Panc1 (cell line): Measurements from ENCODE around the gene HDHD3. TPM values are rescaled to one million over a fixed set of nuclear protein-coding genes. Genes with fewer than 3 reads are reported as not detected.

Experiments used
- ATAC-seq: fragments of 200-7000 bp; cut with Tn5 transposase; 2 replicates; pipeline ENCODE4 v1.9.1; 2020; ENCODE audit warnings: mild to moderate bottlenecking, moderate library complexity
- BruUV-seq: library from RNA; stranded (reverse); fragments of 400-500 nt; replicated peaks from 2 replicates; lab custom pipeline; 2021; lab: Mats Ljungman, UMichigan
- CTCF ChIA-PET: fragments of 300-600 bp; sonication (Branson Sonifier 250); formaldehyde crosslinking; loops from one replicate; lab custom pipeline; 2022; ENCODE audit warnings: antibody characterized with exemption; lab: Charles Lee
- POLR2A ChIA-PET: fragments of 300-600 bp; sonication (Branson Sonifier 250); formaldehyde crosslinking; loops from one replicate; lab custom pipeline; 2022; ENCODE audit warnings: antibody characterized with exemption; lab: Charles Lee
- DNase-seq: peaks from one replicate; pipeline ENCODE4 v3.0.0-alpha.2; 2010; ENCODE audit warnings: low read depth, low spot score
- H3K27ac ChIP-seq: 2 replicates; pipeline ENCODE4 v1.5.1; 2011; ENCODE audit warnings: mild to moderate bottlenecking, low read length, inconsistent platforms
- H3K27me3 ChIP-seq: fragments of 200-500 bp; sonication (Bioruptor generic); 2 replicates; pipeline ENCODE4 v1.6.0; 2014; ENCODE audit warnings: low read length, inconsistent platforms; ENCODE audit not compliant: control insufficient read depth, insufficient read depth
- H3K36me3 ChIP-seq: fragments of 200-500 bp; sonication (Bioruptor generic); 2 replicates; pipeline ENCODE4 v1.5.1; 2014; ENCODE audit warnings: inconsistent platforms, mild to moderate bottlenecking, low read length, moderate library complexity; ENCODE audit not compliant: control insufficient read depth, insufficient read depth
- H3K4me1 ChIP-seq: 2 replicates; pipeline ENCODE4 v1.5.1; 2011; ENCODE audit warnings: inconsistent platforms, mild to moderate bottlenecking, low read length, moderate library complexity; ENCODE audit not compliant: control insufficient read depth, insufficient read depth
- H3K4me3 ChIP-seq, 2 experiments: 2 replicates each; pipeline ENCODE4 v1.5.1; 2011 to 2012; ENCODE audit warnings: low read depth in 2 of 2, low read length in 2 of 2, mild to moderate bottlenecking in 2 of 2, inconsistent platforms in 1 of 2, moderate library complexity in 1 of 2
- H3K9me3 ChIP-seq: fragments of 200-500 bp; sonication (Bioruptor generic); 2 replicates; pipeline ENCODE4 v1.5.1; 2014; ENCODE audit warnings: low read depth, mild to moderate bottlenecking, inconsistent platforms, low read length, moderate library complexity; ENCODE audit not compliant: control insufficient read depth, insufficient read depth
- POLR2AphosphoS5 ChIP-seq: IDR thresholded peaks from 2 replicates; pipeline ENCODE4 v1.6.1; 2012; ENCODE audit warnings: mild to moderate bottlenecking, low read depth, low read length, moderate library complexity
- SIN3A ChIP-seq: IDR thresholded peaks from 2 replicates; pipeline ENCODE4 v1.6.1; 2012; ENCODE audit warnings: low read depth, mild to moderate bottlenecking, low read length, moderate library complexity, borderline replicate concordance; ENCODE audit not compliant: insufficient read depth
- TCF7L2 ChIP-seq: IDR thresholded peaks from 2 replicates; pipeline ENCODE4 v1.6.1; 2011; ENCODE audit warnings: mild to moderate bottlenecking, low read depth, low read length, inconsistent platforms
- in situ Hi-C: cut with HindIII; loops from 2 replicates; pipeline ENCODE4 v1.10.0; 2016; ENCODE audit warnings: low sequenced_read_pairs, low pct_unique_long_range_greater_than_20kb
- intact Hi-C: fragments of 100-400 bp; cut with micrococcal nuclease; formaldehyde crosslinking; loops from one replicate; pipeline ENCODE4 v1.10.0; 2022; ENCODE audit not compliant: unreplicated experiment
- total RNA-seq: library from RNA; stranded (reverse); gene quantifications from one replicate; pipeline ENCODE4 v1.2.1, GENCODE V29; 2021; ENCODE audit not compliant: unreplicated experiment
- TF ChIP-seq, protein P1 (sequence below): fragments of 450-650 bp; IDR thresholded peaks from 2 replicates; pipeline ENCODE4 v1.5.1; 2017; ENCODE audit warnings: mild to moderate bottlenecking
- TF ChIP-seq, protein P2 (sequence below), 2 experiments: IDR thresholded peaks; 2 replicates each; pipeline ENCODE4 v1.6.1; 2011 to 2012; ENCODE audit warnings: low read depth in 2 of 2, control low read depth in 1 of 2, low read length in 1 of 2, mild to moderate bottlenecking in 1 of 2, moderate library complexity in 1 of 2; ENCODE audit not compliant: insufficient read depth in 1 of 2

Gene HDHD3
- total RNA-seq, 1 experiment from 2014 or later: 14.5 TPM

DNA sequence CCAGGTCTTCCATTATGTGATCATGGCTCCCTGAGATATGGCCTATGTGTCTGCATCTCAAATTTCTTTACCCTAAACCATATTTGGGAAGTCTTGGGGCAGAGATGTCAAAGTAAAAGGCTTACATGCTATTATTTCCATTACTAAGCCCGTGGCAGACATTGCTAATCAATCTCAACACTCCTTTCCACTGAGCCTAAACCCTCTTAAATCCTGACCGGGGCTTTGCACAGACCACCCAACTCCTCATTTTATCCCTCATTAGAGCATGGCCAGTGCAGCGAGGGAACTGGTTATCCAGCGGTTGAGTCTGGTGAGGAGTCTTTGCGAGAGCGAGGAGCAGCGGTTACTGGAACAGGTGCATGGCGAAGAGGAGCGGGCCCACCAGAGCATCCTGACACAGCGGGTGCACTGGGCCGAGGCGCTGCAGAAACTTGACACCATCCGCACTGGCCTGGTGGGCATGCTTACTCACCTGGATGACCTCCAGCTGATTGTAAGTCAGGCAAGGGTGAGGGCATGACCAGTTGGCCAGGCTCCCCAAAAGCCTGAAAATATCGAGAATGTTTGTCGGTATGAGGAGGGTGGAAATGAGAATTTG lies 16.4 kb downstream of the HDHD3 start:
- H3K36me3 ChIP-seq: no peaks in the 10 kb centered on the region
- intact Hi-C loops: no loop called here
- DNase-seq (no peak), ATAC-seq (no peak)
- no peak overlapping the region for H3K4me3 ChIP-seq
- TF ChIP-seq, protein P1, sequence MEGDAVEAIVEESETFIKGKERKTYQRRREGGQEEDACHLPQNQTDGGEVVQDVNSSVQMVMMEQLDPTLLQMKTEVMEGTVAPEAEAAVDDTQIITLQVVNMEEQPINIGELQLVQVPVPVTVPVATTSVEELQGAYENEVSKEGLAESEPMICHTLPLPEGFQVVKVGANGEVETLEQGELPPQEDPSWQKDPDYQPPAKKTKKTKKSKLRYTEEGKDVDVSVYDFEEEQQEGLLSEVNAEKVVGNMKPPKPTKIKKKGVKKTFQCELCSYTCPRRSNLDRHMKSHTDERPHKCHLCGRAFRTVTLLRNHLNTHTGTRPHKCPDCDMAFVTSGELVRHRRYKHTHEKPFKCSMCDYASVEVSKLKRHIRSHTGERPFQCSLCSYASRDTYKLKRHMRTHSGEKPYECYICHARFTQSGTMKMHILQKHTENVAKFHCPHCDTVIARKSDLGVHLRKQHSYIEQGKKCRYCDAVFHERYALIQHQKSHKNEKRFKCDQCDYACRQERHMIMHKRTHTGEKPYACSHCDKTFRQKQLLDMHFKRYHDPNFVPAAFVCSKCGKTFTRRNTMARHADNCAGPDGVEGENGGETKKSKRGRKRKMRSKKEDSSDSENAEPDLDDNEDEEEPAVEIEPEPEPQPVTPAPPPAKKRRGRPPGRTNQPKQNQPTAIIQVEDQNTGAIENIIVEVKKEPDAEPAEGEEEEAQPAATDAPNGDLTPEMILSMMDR: no peak
- no peak for TF ChIP-seq SIN3A
- peaks cover 5% of the 10 kb centered on the region; the same call in 1 of the 2 replicates for H3K4me1 ChIP-seq
- H3K9me3 ChIP-seq: no peaks in the 10 kb centered on the region
- no TSS peak for BruUV-seq
- no peaks in the 10 kb centered on the region for H3K27me3 ChIP-seq
- ChIA-PET POLR2A (no interaction called here), CTCF (no interaction called here)
- in situ Hi-C loops: no loop called here
- H3K27ac ChIP-seq: no peak overlapping the region

DNA sequence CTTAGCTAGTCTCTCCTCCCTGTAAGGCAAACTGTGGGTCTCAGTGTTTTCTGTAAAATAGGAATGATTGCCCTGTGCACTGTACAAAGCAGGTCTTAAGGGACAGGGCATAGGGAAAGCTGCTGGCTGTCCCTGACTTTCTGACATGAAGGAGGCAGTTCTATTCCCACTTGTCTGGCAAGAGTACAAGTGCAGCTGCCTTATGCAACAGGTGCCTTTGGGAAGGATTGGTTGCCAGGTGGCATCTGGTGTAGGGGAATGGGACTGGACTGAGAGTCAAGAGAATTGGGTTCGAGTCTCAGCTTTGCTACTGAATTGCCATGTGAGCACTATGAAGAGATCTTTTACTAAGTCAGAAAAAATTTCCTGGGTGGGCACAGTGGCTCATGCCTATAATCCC lies 17.4 kb downstream of the HDHD3 start:
- TF ChIP-seq, protein P2, sequence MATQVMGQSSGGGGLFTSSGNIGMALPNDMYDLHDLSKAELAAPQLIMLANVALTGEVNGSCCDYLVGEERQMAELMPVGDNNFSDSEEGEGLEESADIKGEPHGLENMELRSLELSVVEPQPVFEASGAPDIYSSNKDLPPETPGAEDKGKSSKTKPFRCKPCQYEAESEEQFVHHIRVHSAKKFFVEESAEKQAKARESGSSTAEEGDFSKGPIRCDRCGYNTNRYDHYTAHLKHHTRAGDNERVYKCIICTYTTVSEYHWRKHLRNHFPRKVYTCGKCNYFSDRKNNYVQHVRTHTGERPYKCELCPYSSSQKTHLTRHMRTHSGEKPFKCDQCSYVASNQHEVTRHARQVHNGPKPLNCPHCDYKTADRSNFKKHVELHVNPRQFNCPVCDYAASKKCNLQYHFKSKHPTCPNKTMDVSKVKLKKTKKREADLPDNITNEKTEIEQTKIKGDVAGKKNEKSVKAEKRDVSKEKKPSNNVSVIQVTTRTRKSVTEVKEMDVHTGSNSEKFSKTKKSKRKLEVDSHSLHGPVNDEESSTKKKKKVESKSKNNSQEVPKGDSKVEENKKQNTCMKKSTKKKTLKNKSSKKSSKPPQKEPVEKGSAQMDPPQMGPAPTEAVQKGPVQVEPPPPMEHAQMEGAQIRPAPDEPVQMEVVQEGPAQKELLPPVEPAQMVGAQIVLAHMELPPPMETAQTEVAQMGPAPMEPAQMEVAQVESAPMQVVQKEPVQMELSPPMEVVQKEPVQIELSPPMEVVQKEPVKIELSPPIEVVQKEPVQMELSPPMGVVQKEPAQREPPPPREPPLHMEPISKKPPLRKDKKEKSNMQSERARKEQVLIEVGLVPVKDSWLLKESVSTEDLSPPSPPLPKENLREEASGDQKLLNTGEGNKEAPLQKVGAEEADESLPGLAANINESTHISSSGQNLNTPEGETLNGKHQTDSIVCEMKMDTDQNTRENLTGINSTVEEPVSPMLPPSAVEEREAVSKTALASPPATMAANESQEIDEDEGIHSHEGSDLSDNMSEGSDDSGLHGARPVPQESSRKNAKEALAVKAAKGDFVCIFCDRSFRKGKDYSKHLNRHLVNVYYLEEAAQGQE (IDR thresholded peaks at IDR 0.05; ENCODE audit: insufficient read depth in 1 of 2, low read depth in 2 of 2, low read length in 1 of 2): no peak
- TF ChIP-seq, protein P1: no peak
- TF ChIP-seq TCF7L2: no peak
- no peak for TF ChIP-seq POLR2AphosphoS5
- BruUV-seq: no TSS peak
- ChIA-PET CTCF (interaction anchor here (0.7 kb wide), 1 partner anchor 181 kb away, joined by 4 read pairs; no protein-coding TSS in a partner anchor), POLR2A (no interaction called here)
- ATAC-seq (no peak), DNase-seq (no peak)
- in situ Hi-C loops (no loop called here), intact Hi-C loops (no loop called here)
- no peaks in the 10 kb centered on the region for H3K36me3 ChIP-seq
- peaks cover 5% of the 10 kb centered on the region; the same call in 1 of the 2 replicates for H3K4me1 ChIP-seq
- no peaks in the 10 kb centered on the region for H3K27me3 ChIP-seq
- H3K4me3 ChIP-seq: no peak overlapping the region
- H3K9me3 ChIP-seq: no peaks in the 10 kb centered on the region
- no peak overlapping the region for H3K27ac ChIP-seq
